ENCODE results near the gene MRRF. TPM values are rescaled to one million over a fixed set of nuclear protein-coding genes. Genes with fewer than 3 reads are reported as not detected.

The MRRF gene
- total and polyA plus RNA-seq, 7 experiments from 2014 or later = 18.6 to 35.8 (median 31.8) TPM

- Histone ChIP-seq H3K27ac (ENCODE audit: low read depth, low read length) (no peak overlapping the region), H3K4me1 (ENCODE audit: control insufficient read depth in 2 of 2, insufficient read depth in 2 of 2, low read length in 2 of 2) (peaks cover 0 to 11% of the 10 kb centered on the region in 2 donors), H3K9me3 (ENCODE audit: control insufficient read depth in 2 of 3, low read length in 3 of 3) (no peaks in the 10 kb centered on the region), H3K4me3 (ENCODE audit: low read length) (no peak overlapping the region), H3K36me3 (ENCODE audit: control insufficient read depth in 2 of 3, insufficient read depth in 3 of 3, low read length in 3 of 3) (no peaks in the 10 kb centered on the region), H3K27me3 (ENCODE audit: control insufficient read depth in 2 of 2, insufficient read depth in 2 of 2, low read length in 2 of 2) (peaks cover 0 to 18% of the 10 kb centered on the region in 2 donors)
- ChIA-PET POLR2A (no interaction called here), CTCF (no interaction called here)
- H3K9me3 Mint-ChIP-seq = peaks cover 0 to 6% (median 0%) of the 10 kb centered on the region in 11 donors
- intact Hi-C loops (cut with micrococcal nuclease) = no loop called here
- H3K27ac Mint-ChIP-seq = no peak overlapping the region
- ATAC-seq (no peak), DNase-seq (no peak)
- peaks cover 14 to 39% (median 26%) of the 10 kb centered on the region in 7 donors for H3K4me1 Mint-ChIP-seq
- H3K27me3 Mint-ChIP-seq = peaks cover 78 to 88% (median 80%) of the 10 kb centered on the region in 5 donors
- peaks cover 0 to 5% (median 0%) of the 10 kb centered on the region in 5 donors for H3K36me3 Mint-ChIP-seq
- H3K4me3 Mint-ChIP-seq = no peak overlapping the region
Measured at GRCh38 chr9:122222791-122223190, 41.9 kb upstream of the MRRF start.

GRCh38 chr9:122223435-122223834, 41.2 kb upstream of the MRRF start:
- Histone ChIP-seq H3K27me3 (ENCODE audit: control insufficient read depth in 2 of 2, insufficient read depth in 2 of 2, low read length in 2 of 2) (peaks cover 0 to 16% of the 10 kb centered on the region in 2 donors), H3K4me3 (ENCODE audit: low read length) (no peak overlapping the region), H3K4me1 (ENCODE audit: control insufficient read depth in 2 of 2, insufficient read depth in 2 of 2, low read length in 2 of 2) (peaks cover 0 to 10% of the 10 kb centered on the region in 2 donors), H3K9me3 (ENCODE audit: control insufficient read depth in 2 of 3, low read length in 3 of 3) (no peaks in the 10 kb centered on the region), H3K27ac (ENCODE audit: low read depth, low read length) (no peak overlapping the region), H3K36me3 (ENCODE audit: control insufficient read depth in 2 of 3, insufficient read depth in 3 of 3, low read length in 3 of 3) (no peaks in the 10 kb centered on the region)
- H3K4me3 Mint-ChIP-seq = no peak overlapping the region
- H3K4me1 Mint-ChIP-seq = peaks cover 12 to 33% (median 22%) of the 10 kb centered on the region in 7 donors
- H3K9me3 Mint-ChIP-seq = peaks cover 0 to 5% (median 0%) of the 10 kb centered on the region in 11 donors
- H3K27me3 Mint-ChIP-seq = peaks cover 73 to 84% (median 74%) of the 10 kb centered on the region in 5 donors
- no peak overlapping the region for H3K27ac Mint-ChIP-seq
- peaks cover 0 to 5% (median 0%) of the 10 kb centered on the region in 5 donors for H3K36me3 Mint-ChIP-seq
- DNase-seq (no peak), ATAC-seq (no peak)
- POLR2A ChIA-PET = no interaction called here
- intact Hi-C loops (cut with micrococcal nuclease) = no loop called here
- CTCF ChIA-PET = no interaction called here

- no peak for ATAC-seq
- peak in 1 of 9 donors; percentile 4 for DNase-seq
- H3K36me3 ChIP-seq (ENCODE audit: control insufficient read depth in 2 of 3, insufficient read depth in 3 of 3, low read length in 3 of 3) = no peaks in the 10 kb centered on the region
- no peaks in the 10 kb centered on the region for H3K27me3 ChIP-seq (ENCODE audit: control insufficient read depth in 2 of 2, insufficient read depth in 2 of 2, low read length in 2 of 2)
- H3K4me1 ChIP-seq (ENCODE audit: control insufficient read depth in 2 of 2, insufficient read depth in 2 of 2, low read length in 2 of 2) = no peaks in the 10 kb centered on the region
- no peak overlapping the region for H3K4me3 ChIP-seq (ENCODE audit: low read length)
- peaks cover 52 to 65% (median 54%) of the 10 kb centered on the region in 5 donors for H3K27me3 Mint-ChIP-seq
- CTCF ChIA-PET = no interaction called here
- H3K9me3 Mint-ChIP-seq = peaks cover 0 to 4% (median 0%) of the 10 kb centered on the region in 11 donors
- no peak overlapping the region for H3K27ac Mint-ChIP-seq
- peaks cover 0 to 16% (median 7%) of the 10 kb centered on the region in 7 donors for H3K4me1 Mint-ChIP-seq
- H3K4me3 Mint-ChIP-seq = peak overlapping the region in 2 of 10 donors; percentile 2 to 33
- H3K36me3 Mint-ChIP-seq = peaks cover 0 to 5% (median 0%) of the 10 kb centered on the region in 5 donors
- H3K27ac ChIP-seq (ENCODE audit: low read depth, low read length) = no peak overlapping the region
- no peaks in the 10 kb centered on the region for H3K9me3 ChIP-seq (ENCODE audit: control insufficient read depth in 2 of 3, low read length in 3 of 3)
- POLR2A ChIA-PET = no interaction called here
- intact Hi-C loops (cut with micrococcal nuclease) = no loop called here
Measured at GRCh38 chr9:122225312-122226141, 39.2 kb upstream of the MRRF start.

GRCh38 chr9:122226142-122226757, 38.4 kb upstream of the MRRF start:
- Histone ChIP-seq H3K4me3 (ENCODE audit: low read length) (no peak overlapping the region), H3K4me1 (ENCODE audit: control insufficient read depth in 2 of 2, insufficient read depth in 2 of 2, low read length in 2 of 2) (no peaks in the 10 kb centered on the region), H3K27me3 (ENCODE audit: control insufficient read depth in 2 of 2, insufficient read depth in 2 of 2, low read length in 2 of 2) (no peaks in the 10 kb centered on the region), H3K36me3 (ENCODE audit: control insufficient read depth in 2 of 3, insufficient read depth in 3 of 3, low read length in 3 of 3) (no peaks in the 10 kb centered on the region), H3K9me3 (ENCODE audit: control insufficient read depth in 2 of 3, low read length in 3 of 3) (no peaks in the 10 kb centered on the region), H3K27ac (ENCODE audit: low read depth, low read length) (no peak overlapping the region)
- peaks cover 0 to 5% (median 0%) of the 10 kb centered on the region in 5 donors for H3K36me3 Mint-ChIP-seq
- peaks cover 47 to 63% (median 52%) of the 10 kb centered on the region in 5 donors for H3K27me3 Mint-ChIP-seq
- no peak overlapping the region for H3K27ac Mint-ChIP-seq
- peaks cover 0 to 4% (median 0%) of the 10 kb centered on the region in 11 donors for H3K9me3 Mint-ChIP-seq
- peaks cover 0 to 15% (median 5%) of the 10 kb centered on the region in 7 donors for H3K4me1 Mint-ChIP-seq
- ChIA-PET POLR2A (no interaction called here), CTCF (no interaction called here)
- no peak for ATAC-seq
- DNase-seq = peak in 1 of 9 donors; percentile 16
- peak overlapping the region in 5 of 10 donors; percentile 7 to 71 (median 40) for H3K4me3 Mint-ChIP-seq
- intact Hi-C loops (cut with micrococcal nuclease) = no loop called here

- CTCF ChIA-PET = no interaction called here
- peaks cover 0 to 5% (median 0%) of the 10 kb centered on the region in 5 donors for H3K36me3 Mint-ChIP-seq
- H3K36me3 ChIP-seq (ENCODE audit: control insufficient read depth in 2 of 3, insufficient read depth in 3 of 3, low read length in 3 of 3) = no peaks in the 10 kb centered on the region
- H3K4me1 ChIP-seq (ENCODE audit: control insufficient read depth in 2 of 2, insufficient read depth in 2 of 2, low read length in 2 of 2) = no peaks in the 10 kb centered on the region
- no peak overlapping the region for H3K27ac ChIP-seq (ENCODE audit: low read depth, low read length)
- ATAC-seq (no peak), DNase-seq (peak in 1 of 9 donors; percentile 19)
- intact Hi-C loops (cut with micrococcal nuclease) = no loop called here
- no peaks in the 10 kb centered on the region for H3K9me3 ChIP-seq (ENCODE audit: control insufficient read depth in 2 of 3, low read length in 3 of 3)
- POLR2A ChIA-PET = no interaction called here
- H3K4me1 Mint-ChIP-seq = peaks cover 0 to 15% (median 5%) of the 10 kb centered on the region in 7 donors
- H3K9me3 Mint-ChIP-seq = peaks cover 0 to 4% (median 0%) of the 10 kb centered on the region in 11 donors
- H3K27ac Mint-ChIP-seq = no peak overlapping the region
- H3K4me3 ChIP-seq (ENCODE audit: low read length) = no peak overlapping the region
- H3K4me3 Mint-ChIP-seq = peak overlapping the region in 6 of 10 donors; percentile 11 to 71 (median 52)
- H3K27me3 Mint-ChIP-seq = peaks cover 44 to 56% (median 46%) of the 10 kb centered on the region in 5 donors
- no peaks in the 10 kb centered on the region for H3K27me3 ChIP-seq (ENCODE audit: control insufficient read depth in 2 of 2, insufficient read depth in 2 of 2, low read length in 2 of 2)
Measured at GRCh38 chr9:122226758-122227574, 37.7 kb upstream of the MRRF start.

- Mint-ChIP-seq H3K9me3 (peaks cover 0 to 3% (median 0%) of the 10 kb centered on the region in 11 donors), H3K27ac (no peak overlapping the region), H3K36me3 (peaks cover 0 to 5% (median 0%) of the 10 kb centered on the region in 5 donors), H3K4me1 (peaks cover 0 to 15% (median 5%) of the 10 kb centered on the region in 7 donors), H3K27me3 (peaks cover 38 to 51% (median 41%) of the 10 kb centered on the region in 5 donors), H3K4me3 (peak overlapping the region in 9 of 10 donors; percentile 8 to 71 (median 52))
- H3K9me3 ChIP-seq (ENCODE audit: control insufficient read depth in 2 of 3, low read length in 3 of 3) = no peaks in the 10 kb centered on the region
- CTCF ChIA-PET = no interaction called here
- intact Hi-C loops (cut with micrococcal nuclease) = no loop called here
- POLR2A ChIA-PET = no interaction called here
- H3K27me3 ChIP-seq (ENCODE audit: control insufficient read depth in 2 of 2, insufficient read depth in 2 of 2, low read length in 2 of 2) = no peaks in the 10 kb centered on the region
- no peak for ATAC-seq
- H3K4me1 ChIP-seq (ENCODE audit: control insufficient read depth in 2 of 2, insufficient read depth in 2 of 2, low read length in 2 of 2) = no peaks in the 10 kb centered on the region
- H3K4me3 ChIP-seq (ENCODE audit: low read length) = no peak overlapping the region
- no peaks in the 10 kb centered on the region for H3K36me3 ChIP-seq (ENCODE audit: control insufficient read depth in 2 of 3, insufficient read depth in 3 of 3, low read length in 3 of 3)
- DNase-seq = peak in 1 of 9 donors; percentile 4
- no peak overlapping the region for H3K27ac ChIP-seq (ENCODE audit: low read depth, low read length)
Measured at GRCh38 chr9:122227575-122227900, 37.1 kb upstream of the MRRF start.
